Right lobe of liver (tissue), 4 donors: ENCODE measurements around the gene CLIP4.

ENCODE experiments used
- POLR2A ChIP-seq: fragments of 450-650 bp; IDR thresholded peaks from one replicate; pipeline ENCODE4 v1.6.1; 2017; ENCODE audit warnings: antibody characterized with exemption, mild to moderate bottlenecking
- TF ChIP-seq, protein P1 (sequence below), 4 donors: fragments of 200-600 bp in 3 of 4; fragments of 450-650 bp in 1 of 4; IDR thresholded peaks; one replicate each; pipeline versions ENCODE4 v1.5.1 to v1.8.0; 2016 to 2022; ENCODE audit warnings: antibody characterized with exemption in 4 of 4, mild to moderate bottlenecking in 2 of 4
- donor health status: DM: no; HTN: no; CAD: no.
- donor health status: DM: no; HTN: no; CAD: no.
- donor health status: DM: no; HTN: yes; CAD: no.

- TF ChIP-seq, protein P1, sequence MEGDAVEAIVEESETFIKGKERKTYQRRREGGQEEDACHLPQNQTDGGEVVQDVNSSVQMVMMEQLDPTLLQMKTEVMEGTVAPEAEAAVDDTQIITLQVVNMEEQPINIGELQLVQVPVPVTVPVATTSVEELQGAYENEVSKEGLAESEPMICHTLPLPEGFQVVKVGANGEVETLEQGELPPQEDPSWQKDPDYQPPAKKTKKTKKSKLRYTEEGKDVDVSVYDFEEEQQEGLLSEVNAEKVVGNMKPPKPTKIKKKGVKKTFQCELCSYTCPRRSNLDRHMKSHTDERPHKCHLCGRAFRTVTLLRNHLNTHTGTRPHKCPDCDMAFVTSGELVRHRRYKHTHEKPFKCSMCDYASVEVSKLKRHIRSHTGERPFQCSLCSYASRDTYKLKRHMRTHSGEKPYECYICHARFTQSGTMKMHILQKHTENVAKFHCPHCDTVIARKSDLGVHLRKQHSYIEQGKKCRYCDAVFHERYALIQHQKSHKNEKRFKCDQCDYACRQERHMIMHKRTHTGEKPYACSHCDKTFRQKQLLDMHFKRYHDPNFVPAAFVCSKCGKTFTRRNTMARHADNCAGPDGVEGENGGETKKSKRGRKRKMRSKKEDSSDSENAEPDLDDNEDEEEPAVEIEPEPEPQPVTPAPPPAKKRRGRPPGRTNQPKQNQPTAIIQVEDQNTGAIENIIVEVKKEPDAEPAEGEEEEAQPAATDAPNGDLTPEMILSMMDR (IDR thresholded peaks at IDR 0.05), result no peak
- no peak for TF ChIP-seq POLR2A
Observed at GRCh38 chr2:29124504-29124903, 9.3 kb downstream of the CLIP4 start.
